Right lobe of liver (tissue), 4 donors: ENCODE measurements around the gene ARHGAP15.

Experiments used
- POLR2A ChIP-seq: fragments of 450-650 bp; IDR thresholded peaks from one replicate; pipeline ENCODE4 v1.6.1; 2017; ENCODE audit warnings: antibody characterized with exemption, mild to moderate bottlenecking
- TF ChIP-seq, protein P1 (sequence below), 4 donors: fragments of 200-600 bp in 3 of 4; fragments of 450-650 bp in 1 of 4; IDR thresholded peaks; one replicate each; pipeline versions ENCODE4 v1.5.1 to v1.8.0; 2016 to 2022; ENCODE audit warnings: antibody characterized with exemption in 4 of 4, mild to moderate bottlenecking in 2 of 4
- donor health status: DM: no; HTN: no; CAD: no.
- donor health status: DM: no; HTN: no; CAD: no.
- donor health status: DM: no; HTN: yes; CAD: no.

DNA sequence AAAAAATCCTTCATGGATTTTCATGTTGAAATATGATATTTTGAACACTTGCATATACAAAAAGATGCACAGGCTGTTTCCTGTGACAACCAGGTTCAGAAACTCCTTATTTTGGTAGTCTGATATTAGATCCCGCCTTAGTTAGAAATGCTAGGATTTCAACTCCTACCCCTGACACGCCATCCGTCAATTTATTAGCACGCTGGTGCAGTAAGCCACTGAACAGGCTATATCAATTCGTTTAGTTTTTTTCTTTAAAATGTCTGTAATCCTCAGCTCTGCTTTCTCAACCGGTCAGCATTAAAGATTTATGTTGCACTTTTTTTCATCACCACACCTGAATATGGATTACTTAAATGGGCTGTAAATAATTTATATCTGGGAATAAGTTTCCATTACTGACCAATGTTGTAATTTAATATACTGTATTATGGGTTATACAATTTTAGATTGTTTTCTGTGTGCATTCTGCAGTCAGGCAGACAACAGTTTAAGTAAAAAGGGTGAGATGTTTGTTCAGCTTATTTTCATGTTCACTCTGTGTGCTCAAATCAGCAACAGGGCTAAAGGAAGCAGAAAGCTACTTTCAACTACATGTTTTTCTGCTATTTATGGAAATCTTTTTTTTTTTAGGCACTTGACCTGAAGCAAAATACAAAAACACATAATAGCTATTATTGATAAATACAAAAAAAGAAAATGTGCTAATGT lies 227.7 kb downstream of the ARHGAP15 start:
- TF ChIP-seq, protein P1, sequence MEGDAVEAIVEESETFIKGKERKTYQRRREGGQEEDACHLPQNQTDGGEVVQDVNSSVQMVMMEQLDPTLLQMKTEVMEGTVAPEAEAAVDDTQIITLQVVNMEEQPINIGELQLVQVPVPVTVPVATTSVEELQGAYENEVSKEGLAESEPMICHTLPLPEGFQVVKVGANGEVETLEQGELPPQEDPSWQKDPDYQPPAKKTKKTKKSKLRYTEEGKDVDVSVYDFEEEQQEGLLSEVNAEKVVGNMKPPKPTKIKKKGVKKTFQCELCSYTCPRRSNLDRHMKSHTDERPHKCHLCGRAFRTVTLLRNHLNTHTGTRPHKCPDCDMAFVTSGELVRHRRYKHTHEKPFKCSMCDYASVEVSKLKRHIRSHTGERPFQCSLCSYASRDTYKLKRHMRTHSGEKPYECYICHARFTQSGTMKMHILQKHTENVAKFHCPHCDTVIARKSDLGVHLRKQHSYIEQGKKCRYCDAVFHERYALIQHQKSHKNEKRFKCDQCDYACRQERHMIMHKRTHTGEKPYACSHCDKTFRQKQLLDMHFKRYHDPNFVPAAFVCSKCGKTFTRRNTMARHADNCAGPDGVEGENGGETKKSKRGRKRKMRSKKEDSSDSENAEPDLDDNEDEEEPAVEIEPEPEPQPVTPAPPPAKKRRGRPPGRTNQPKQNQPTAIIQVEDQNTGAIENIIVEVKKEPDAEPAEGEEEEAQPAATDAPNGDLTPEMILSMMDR (IDR thresholded peaks at IDR 0.05), result no peak
- no peak for TF ChIP-seq POLR2A
